GM12878 (cell line): ENCODE results near the gene RANBP17. TPM values are rescaled to one million over a fixed set of nuclear protein-coding genes. Genes with fewer than 3 reads are reported as not detected.

Source experiments
- ATAC-seq: fragments of 200-7000 bp; cut with Tn5 transposase; 3 replicates; pipeline ENCODE4 v1.9.1; 2020; ENCODE audit warnings: mild to moderate bottlenecking, moderate library complexity
- BruUV-seq: library from RNA; stranded (reverse); fragments of 400-500 nt; replicated peaks from 2 replicates; lab custom pipeline; 2021; lab: Mats Ljungman, UMichigan
- CTCF ChIA-PET: fragments of 300-600 bp; sonication (Branson Sonifier 250); formaldehyde crosslinking; extraction: SDS; loops from one replicate; lab custom pipeline; 2021; ENCODE audit warnings: inconsistent platforms; lab: Yijun Ruan, JAX
- POLR2A ChIA-PET: fragments of 350-600 bp; formaldehyde crosslinking; extraction: SDS; loops from one replicate; lab custom pipeline; 2021; ENCODE audit warnings: inconsistent platforms; lab: Charles Lee
- RAD21 ChIA-PET: fragments of 300-600 bp; sonication (Branson Sonifier 250); formaldehyde crosslinking; loops from one replicate; lab custom pipeline; 2023; ENCODE audit warnings: antibody characterized with exemption; ENCODE audit not compliant: unreplicated experiment; lab: Charles Lee
- SMC1A ChIA-PET: fragments of 300-600 bp; sonication (Branson Sonifier 250); formaldehyde crosslinking; loops from one replicate; lab custom pipeline; 2023; ENCODE audit not compliant: unreplicated experiment, uncharacterized antibody; lab: Charles Lee
- DNase-seq: peaks from one replicate; pipeline ENCODE4 v3.0.0-alpha.2; 2011; ENCODE audit warnings: low read depth, low spot score
- FAIRE-seq: peaks from 3 replicates; lab custom pipeline; 2011; peaks lifted over from hg19 to GRCh38; lab: Jason Lieb, UNC
- H2AFZ ChIP-seq: 2 replicates; pipeline ENCODE4 v1.6.0; 2011; ENCODE audit warnings: low read depth, low read length, control low read depth; ENCODE audit not compliant: control insufficient read depth
- H3K27ac ChIP-seq: 2 replicates; pipeline ENCODE4 v1.5.1; 2011; ENCODE audit warnings: control low read depth; ENCODE audit not compliant: control insufficient read depth, insufficient read depth
- H3K27me3 ChIP-seq, 2 experiments: replicated peaks in 1 of 2; 2 replicates each; pipeline versions ENCODE4 v1.6.0 to v1.6.1; 2011; ENCODE audit warnings: low read length in 1 of 2; ENCODE audit not compliant: control insufficient read depth in 2 of 2, insufficient read depth in 2 of 2
- H3K36me3 ChIP-seq, 2 experiments: 2 replicates each; pipeline ENCODE4 v1.5.1; 2011; ENCODE audit warnings: low read length in 1 of 2; ENCODE audit not compliant: control insufficient read depth in 2 of 2, insufficient read depth in 2 of 2
- H3K4me1 ChIP-seq: 2 replicates; pipeline ENCODE4 v1.6.1; 2011; ENCODE audit warnings: mild to moderate bottlenecking, low read length, moderate library complexity, mixed read lengths; ENCODE audit not compliant: control insufficient read depth, insufficient read depth
- H3K4me2 ChIP-seq: 2 replicates; pipeline ENCODE4 v1.6.0; 2011; ENCODE audit warnings: control low read depth; ENCODE audit not compliant: control insufficient read depth, insufficient read depth
- H3K4me3 ChIP-seq: fragments of 200-600 bp; sonication (generic); 2 replicates; pipeline ENCODE4 v1.5.1; 2016
- H3K79me2 ChIP-seq: 2 replicates; pipeline ENCODE4 v1.6.0; 2011; ENCODE audit warnings: low read length; ENCODE audit not compliant: control insufficient read depth, insufficient read depth
- H3K9ac ChIP-seq: 2 replicates; pipeline ENCODE4 v1.8.0; 2011; ENCODE audit warnings: low read length, control low read depth, mixed read lengths; ENCODE audit not compliant: control insufficient read depth, insufficient read depth
- H3K9me3 ChIP-seq: replicated peaks from 3 replicates; pipeline ENCODE4 v1.5.1; 2011; ENCODE audit warnings: mild to moderate bottlenecking, low read length; ENCODE audit not compliant: control insufficient read depth, insufficient read depth
- H4K20me1 ChIP-seq: 2 replicates; pipeline ENCODE4 v1.6.0; 2011; ENCODE audit not compliant: control insufficient read depth, insufficient read depth
- ATF7 ChIP-seq: fragments of 450-650 bp; IDR thresholded peaks from 2 replicates; pipeline ENCODE4 v1.6.1; 2016; ENCODE audit warnings: low read depth, mild to moderate bottlenecking
- CHD4 ChIP-seq: fragments of 200-600 bp; sonication (generic); IDR thresholded peaks from 2 replicates; pipeline ENCODE4 v1.6.1; 2016; ENCODE audit warnings: mild to moderate bottlenecking
- NR2F1 ChIP-seq: fragments of 450-650 bp; conservative IDR thresholded peaks from 2 replicates; pipeline ENCODE4 v1.6.1; 2017; ENCODE audit warnings: mild to moderate bottlenecking
- PAX5 ChIP-seq: IDR thresholded peaks from 2 replicates; pipeline ENCODE4 v1.6.1; 2011; ENCODE audit warnings: low read depth, low read length, borderline replicate concordance
- RAD51 ChIP-seq: fragments of 450-650 bp; IDR thresholded peaks from 2 replicates; pipeline ENCODE4 v1.6.1; 2016; ENCODE audit warnings: moderate library complexity, mild to moderate bottlenecking, inconsistent platforms
- TARDBP ChIP-seq: IDR thresholded peaks from 2 replicates; pipeline ENCODE4 v1.6.1; 2016; ENCODE audit warnings: borderline replicate concordance
- ZNF24 ChIP-seq: fragments of 450-650 bp; IDR thresholded peaks from 2 replicates; pipeline ENCODE4 v1.6.1; 2017; ENCODE audit warnings: antibody characterized with exemption, mild to moderate bottlenecking
- WGBS: methylation state at CpG from one replicate; pipeline ENCODE4 v1.1.6; 2016; ENCODE audit warnings: low lambda C conversion rate; ENCODE audit not compliant: insufficient replicate concordance, insufficient coverage; ENCODE audit errors: missing lambda C conversion rate; 5-methylcytosine and 5-hydroxymethylcytosine counted together
- in situ Hi-C: fragments of 300-500 bp; cut with MboI; formaldehyde crosslinking; loops from 9 replicates; pipeline ENCODE4 v1.14.3; 2018; ENCODE audit warnings: mixed read lengths
- intact Hi-C: fragments of 100-400 bp; cut with micrococcal nuclease; formaldehyde crosslinking; loops from one replicate; pipeline ENCODE4 v1.14.2; 2022; ENCODE audit not compliant: unreplicated experiment
- polyA plus RNA-seq, 11 experiments: library from polyadenylated mRNA; depleted of rRNA in 4 of 11; unstranded in 6 of 11; stranded (reverse) in 5 of 11; fragments of >200 nt; fragmentation: Nextera tagmentation in 4 of 11; fragmentation: Illumina TruSeq in 1 of 11; extraction: Ambion mirVana in 4 of 11; extraction: Trizol in 1 of 11; gene quantifications; 1 replicate in 1 of 11; 2 replicates in 10 of 11; pipeline versions ENCODE4 v1.2.1 to v1.2.3, GENCODE V29; 2011 to 2016; ENCODE audit warnings: inconsistent platforms in 2 of 11, missing spikeins in 2 of 11, low read depth in 1 of 11
- total RNA-seq, 4 experiments: library from RNA; depleted of rRNA in 3 of 4; stranded (reverse); fragments of >200 nt in 3 of 4; fragmentation: Illumina TruSeq in 1 of 4; extraction: Trizol in 1 of 4; gene quantifications; 2 replicates each; pipeline versions ENCODE4 v1.2.1 to v1.2.3, GENCODE V29; 2013 to 2021
- TF ChIP-seq, protein P1 (sequence below): IDR thresholded peaks from 2 replicates; pipeline ENCODE4 v1.6.1; 2012; ENCODE audit warnings: low read depth, low read length, improper control_type of control experiment
- TF ChIP-seq, protein P2 (sequence below): IDR thresholded peaks from 2 replicates; pipeline ENCODE4 v1.6.1; 2012; ENCODE audit warnings: low read length, inconsistent platforms
- TF ChIP-seq, protein P3 (sequence below): fragments of 450-650 bp; IDR thresholded peaks from 2 replicates; pipeline ENCODE4 v1.6.1; 2018; ENCODE audit warnings: mild to moderate bottlenecking, low read depth, moderate library complexity; ENCODE audit not compliant: partially characterized antibody
- TF ChIP-seq, protein P4 (sequence below): fragments of 450-650 bp; conservative IDR thresholded peaks from 2 replicates; pipeline ENCODE4 v1.6.1; 2017; ENCODE audit warnings: mild to moderate bottlenecking, moderate library complexity

The RANBP17 gene
- total and polyA plus RNA-seq, 10 of the 15 experiments (the other 5 are each of a cell fraction or from before 2014, with no cell fraction given), result 0.10 TPM; not detected in 9

DNA sequence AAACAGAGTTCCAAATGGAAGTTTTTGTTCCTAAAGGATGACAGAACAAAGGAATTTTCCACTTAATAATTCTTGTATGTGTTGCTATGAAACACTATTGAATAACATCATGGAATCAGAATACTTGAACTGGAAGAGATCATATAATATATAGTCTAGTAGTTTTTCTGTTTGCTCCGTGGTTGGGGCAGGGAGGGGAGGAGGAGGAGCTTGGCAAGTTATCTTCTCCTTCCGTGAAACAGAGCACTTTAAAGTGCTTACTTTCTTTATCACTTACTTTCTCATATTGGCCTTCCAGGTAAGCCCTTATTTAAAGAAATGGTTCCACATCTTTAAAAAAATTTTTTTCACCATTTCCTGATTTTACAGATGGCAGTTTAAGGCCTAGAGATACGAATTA, 281.4 kb downstream of the RANBP17 start:
- in situ Hi-C loops, result no loop called here

DNA sequence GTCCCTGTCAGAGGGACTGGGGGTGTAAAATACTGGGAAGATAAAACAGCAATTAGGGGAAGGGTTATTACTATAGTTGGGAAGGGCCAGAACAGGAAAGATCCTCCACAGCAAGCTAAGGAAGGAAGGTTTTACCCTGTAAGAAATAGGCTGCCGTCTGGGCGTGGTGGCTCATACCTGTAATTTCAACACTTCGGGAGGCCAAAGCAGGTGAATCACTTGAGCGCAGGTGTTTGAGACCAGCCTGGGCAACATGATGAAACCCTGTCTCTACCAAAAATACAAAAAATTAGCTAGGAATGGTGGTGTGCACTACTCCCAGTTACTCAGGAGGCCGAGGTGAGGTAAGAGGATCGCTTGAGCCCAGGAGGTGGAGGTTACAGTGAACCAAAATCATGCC, 282.1 kb downstream of the RANBP17 start:
- no peak for ATAC-seq
- H3K27me3 ChIP-seq, result no peaks in the 10 kb centered on the region
- ChIA-PET RAD21 (interaction anchor here (0.6 kb wide), 1 partner anchor 68 kb away, joined by 3 read pairs; no protein-coding TSS in a partner anchor), POLR2A (no interaction called here), SMC1A (no interaction called here), CTCF (no interaction called here)
- in situ Hi-C loops, result no loop called here
- H3K36me3 ChIP-seq, result no peaks in the 10 kb centered on the region
- no peaks in the 10 kb centered on the region for H3K9me3 ChIP-seq
- no peak for FAIRE-seq
- DNase-seq, result no peak
- no peak overlapping the region for H3K4me3 ChIP-seq
- H3K4me1 ChIP-seq, result no peaks in the 10 kb centered on the region
- H3K27ac ChIP-seq, result no peak overlapping the region
- no peak overlapping the region for H3K4me2 ChIP-seq
- no TSS peak for BruUV-seq
- WGBS, result 59% methylated on average over 6 of the region's 6 CpGs
- intact Hi-C loops, result no loop called here
- no peak overlapping the region for H3K9ac ChIP-seq
- H2AFZ ChIP-seq, result no peak overlapping the region
- H3K79me2 ChIP-seq, result no peaks in the 10 kb centered on the region
- no peaks in the 10 kb centered on the region for H4K20me1 ChIP-seq
- TF ChIP-seq, protein P1, sequence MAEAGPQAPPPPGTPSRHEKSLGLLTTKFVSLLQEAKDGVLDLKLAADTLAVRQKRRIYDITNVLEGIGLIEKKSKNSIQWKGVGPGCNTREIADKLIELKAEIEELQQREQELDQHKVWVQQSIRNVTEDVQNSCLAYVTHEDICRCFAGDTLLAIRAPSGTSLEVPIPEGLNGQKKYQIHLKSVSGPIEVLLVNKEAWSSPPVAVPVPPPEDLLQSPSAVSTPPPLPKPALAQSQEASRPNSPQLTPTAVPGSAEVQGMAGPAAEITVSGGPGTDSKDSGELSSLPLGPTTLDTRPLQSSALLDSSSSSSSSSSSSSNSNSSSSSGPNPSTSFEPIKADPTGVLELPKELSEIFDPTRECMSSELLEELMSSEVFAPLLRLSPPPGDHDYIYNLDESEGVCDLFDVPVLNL, result no peak
- TF ChIP-seq PAX5 (no peak), CHD4 (no peak), TARDBP (no peak)
- TF ChIP-seq, protein P2, sequence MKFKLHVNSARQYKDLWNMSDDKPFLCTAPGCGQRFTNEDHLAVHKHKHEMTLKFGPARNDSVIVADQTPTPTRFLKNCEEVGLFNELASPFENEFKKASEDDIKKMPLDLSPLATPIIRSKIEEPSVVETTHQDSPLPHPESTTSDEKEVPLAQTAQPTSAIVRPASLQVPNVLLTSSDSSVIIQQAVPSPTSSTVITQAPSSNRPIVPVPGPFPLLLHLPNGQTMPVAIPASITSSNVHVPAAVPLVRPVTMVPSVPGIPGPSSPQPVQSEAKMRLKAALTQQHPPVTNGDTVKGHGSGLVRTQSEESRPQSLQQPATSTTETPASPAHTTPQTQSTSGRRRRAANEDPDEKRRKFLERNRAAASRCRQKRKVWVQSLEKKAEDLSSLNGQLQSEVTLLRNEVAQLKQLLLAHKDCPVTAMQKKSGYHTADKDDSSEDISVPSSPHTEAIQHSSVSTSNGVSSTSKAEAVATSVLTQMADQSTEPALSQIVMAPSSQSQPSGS, result no peak
- TF ChIP-seq, protein P3, sequence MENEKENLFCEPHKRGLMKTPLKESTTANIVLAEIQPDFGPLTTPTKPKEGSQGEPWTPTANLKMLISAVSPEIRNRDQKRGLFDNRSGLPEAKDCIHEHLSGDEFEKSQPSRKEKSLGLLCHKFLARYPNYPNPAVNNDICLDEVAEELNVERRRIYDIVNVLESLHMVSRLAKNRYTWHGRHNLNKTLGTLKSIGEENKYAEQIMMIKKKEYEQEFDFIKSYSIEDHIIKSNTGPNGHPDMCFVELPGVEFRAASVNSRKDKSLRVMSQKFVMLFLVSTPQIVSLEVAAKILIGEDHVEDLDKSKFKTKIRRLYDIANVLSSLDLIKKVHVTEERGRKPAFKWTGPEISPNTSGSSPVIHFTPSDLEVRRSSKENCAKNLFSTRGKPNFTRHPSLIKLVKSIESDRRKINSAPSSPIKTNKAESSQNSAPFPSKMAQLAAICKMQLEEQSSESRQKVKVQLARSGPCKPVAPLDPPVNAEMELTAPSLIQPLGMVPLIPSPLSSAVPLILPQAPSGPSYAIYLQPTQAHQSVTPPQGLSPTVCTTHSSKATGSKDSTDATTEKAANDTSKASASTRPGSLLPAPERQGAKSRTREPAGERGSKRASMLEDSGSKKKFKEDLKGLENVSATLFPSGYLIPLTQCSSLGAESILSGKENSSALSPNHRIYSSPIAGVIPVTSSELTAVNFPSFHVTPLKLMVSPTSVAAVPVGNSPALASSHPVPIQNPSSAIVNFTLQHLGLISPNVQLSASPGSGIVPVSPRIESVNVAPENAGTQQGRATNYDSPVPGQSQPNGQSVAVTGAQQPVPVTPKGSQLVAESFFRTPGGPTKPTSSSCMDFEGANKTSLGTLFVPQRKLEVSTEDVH, result no peak

More for the DNA sequence above, 281.4 kb downstream of the RANBP17 start:
- FAIRE-seq (no peak), DNase-seq (no peak), ATAC-seq (no peak)
- Histone ChIP-seq H3K9me3 (no peaks in the 10 kb centered on the region), H3K9ac (no peak overlapping the region), H3K27me3 (no peaks in the 10 kb centered on the region), H3K27ac (no peak overlapping the region), H3K79me2 (no peaks in the 10 kb centered on the region), H3K36me3 (no peaks in the 10 kb centered on the region), H3K4me1 (no peaks in the 10 kb centered on the region), H4K20me1 (no peaks in the 10 kb centered on the region), H3K4me3 (no peak overlapping the region), H2AFZ (no peak overlapping the region), H3K4me2 (no peak overlapping the region)
- WGBS, result 13% methylated on average over 3 of the region's 3 CpGs
- CTCF ChIA-PET, result no interaction called here
- SMC1A ChIA-PET, result interaction anchor here (0.7 kb wide), 1 partner anchor 12 kb away, joined by 3 read pairs; no protein-coding TSS in a partner anchor
- POLR2A ChIA-PET, result no interaction called here
- BruUV-seq, result no TSS peak
- intact Hi-C loops, result no loop called here
- RAD21 ChIA-PET, result interaction anchor here (0.6 kb wide), 1 partner anchor 69 kb away, joined by 3 read pairs; no protein-coding TSS in a partner anchor
- TF ChIP-seq ATF7, result no peak
- TF ChIP-seq RAD51, result no peak
- TF ChIP-seq, protein P4, sequence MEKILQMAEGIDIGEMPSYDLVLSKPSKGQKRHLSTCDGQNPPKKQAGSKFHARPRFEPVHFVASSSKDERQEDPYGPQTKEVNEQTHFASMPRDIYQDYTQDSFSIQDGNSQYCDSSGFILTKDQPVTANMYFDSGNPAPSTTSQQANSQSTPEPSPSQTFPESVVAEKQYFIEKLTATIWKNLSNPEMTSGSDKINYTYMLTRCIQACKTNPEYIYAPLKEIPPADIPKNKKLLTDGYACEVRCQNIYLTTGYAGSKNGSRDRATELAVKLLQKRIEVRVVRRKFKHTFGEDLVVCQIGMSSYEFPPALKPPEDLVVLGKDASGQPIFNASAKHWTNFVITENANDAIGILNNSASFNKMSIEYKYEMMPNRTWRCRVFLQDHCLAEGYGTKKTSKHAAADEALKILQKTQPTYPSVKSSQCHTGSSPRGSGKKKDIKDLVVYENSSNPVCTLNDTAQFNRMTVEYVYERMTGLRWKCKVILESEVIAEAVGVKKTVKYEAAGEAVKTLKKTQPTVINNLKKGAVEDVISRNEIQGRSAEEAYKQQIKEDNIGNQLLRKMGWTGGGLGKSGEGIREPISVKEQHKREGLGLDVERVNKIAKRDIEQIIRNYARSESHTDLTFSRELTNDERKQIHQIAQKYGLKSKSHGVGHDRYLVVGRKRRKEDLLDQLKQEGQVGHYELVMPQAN, result no peak
- no peak for TF ChIP-seq ZNF24
- no peak for TF ChIP-seq NR2F1
